Skin epidermis (tissue), 12 donors: ENCODE measurements around the gene LMCD1.

Source experiments
- H3K27ac ChIP-seq, 21 experiments: fragments of 200-600 bp; sonication (generic) in 11 of 21; one replicate each; pipeline ENCODE4 v1.5.0; 2020; ENCODE audit warnings: mild to moderate bottlenecking in 3 of 21, inconsistent platforms in 2 of 21, moderate library complexity in 2 of 21
- H3K4me3 ChIP-seq, 7 experiments: fragments of 200-600 bp; sonication (generic) in 2 of 7; one replicate each; pipeline ENCODE4 v1.5.0; 2020; ENCODE audit warnings: inconsistent platforms in 2 of 7, mild to moderate bottlenecking in 2 of 7, moderate library complexity in 1 of 7

The LMCD1 gene

DNA sequence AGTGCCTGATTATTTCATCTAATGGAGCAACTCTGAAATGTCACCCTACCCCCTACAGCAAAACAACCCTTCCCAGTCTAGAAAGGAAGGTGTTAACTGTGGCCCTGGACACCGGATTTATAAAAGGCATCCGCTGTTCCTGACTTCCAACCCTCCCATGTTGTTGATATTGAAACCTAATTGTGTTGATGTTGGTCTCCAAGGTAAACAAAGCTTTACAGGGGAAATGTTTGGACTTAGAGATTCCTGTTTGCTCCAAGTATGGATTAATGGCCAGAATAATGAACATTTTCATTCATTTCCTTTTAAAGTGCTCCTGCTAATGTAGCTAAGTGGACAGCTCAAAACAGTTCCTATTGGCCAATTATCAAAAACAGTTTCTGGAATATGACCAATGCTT is 19.4 kb upstream of the LMCD1 start:
- Histone ChIP-seq H3K27ac (peak overlapping the region in 12 of 21 experiments; percentile 1 to 87 (median 67)), H3K4me3 (no peak overlapping the region)

DNA sequence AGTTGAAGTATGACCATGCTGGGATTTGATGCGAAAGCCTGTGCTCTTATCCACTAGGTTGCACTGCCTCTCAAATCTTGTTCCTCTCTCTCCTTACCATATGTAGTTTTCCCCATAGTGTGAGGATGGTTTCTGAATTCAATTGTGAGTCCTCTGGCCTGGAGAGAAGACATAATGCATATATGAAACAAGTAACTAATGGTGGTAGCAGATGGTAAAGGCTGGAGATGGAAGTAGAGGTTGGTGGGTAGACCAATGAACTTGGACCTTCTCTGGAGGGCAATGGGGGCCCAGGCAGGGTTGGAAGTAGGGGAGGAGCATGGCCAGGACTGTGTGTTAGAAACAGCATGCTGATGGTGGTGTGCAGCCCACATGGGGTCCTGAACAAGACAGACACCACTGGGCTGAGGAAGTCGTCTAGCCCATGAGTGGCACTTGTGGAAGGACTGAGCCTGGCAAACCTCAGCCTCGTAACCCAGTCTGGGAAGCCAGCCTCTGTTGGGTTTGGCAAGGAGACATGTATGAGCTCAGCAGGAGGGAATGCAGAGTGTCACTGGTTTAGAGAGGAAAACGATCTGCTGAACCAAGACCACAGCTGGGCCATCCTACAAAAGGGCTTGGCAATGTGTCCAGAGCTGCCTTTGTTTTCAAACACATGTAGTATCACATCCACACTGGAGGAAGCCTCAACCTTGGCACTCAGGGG is 18.5 kb upstream of the LMCD1 start:
- no peak overlapping the region for H3K4me3 ChIP-seq
- peak overlapping the region in 14 of 21 experiments; percentile 1 to 87 (median 65) for H3K27ac ChIP-seq

DNA sequence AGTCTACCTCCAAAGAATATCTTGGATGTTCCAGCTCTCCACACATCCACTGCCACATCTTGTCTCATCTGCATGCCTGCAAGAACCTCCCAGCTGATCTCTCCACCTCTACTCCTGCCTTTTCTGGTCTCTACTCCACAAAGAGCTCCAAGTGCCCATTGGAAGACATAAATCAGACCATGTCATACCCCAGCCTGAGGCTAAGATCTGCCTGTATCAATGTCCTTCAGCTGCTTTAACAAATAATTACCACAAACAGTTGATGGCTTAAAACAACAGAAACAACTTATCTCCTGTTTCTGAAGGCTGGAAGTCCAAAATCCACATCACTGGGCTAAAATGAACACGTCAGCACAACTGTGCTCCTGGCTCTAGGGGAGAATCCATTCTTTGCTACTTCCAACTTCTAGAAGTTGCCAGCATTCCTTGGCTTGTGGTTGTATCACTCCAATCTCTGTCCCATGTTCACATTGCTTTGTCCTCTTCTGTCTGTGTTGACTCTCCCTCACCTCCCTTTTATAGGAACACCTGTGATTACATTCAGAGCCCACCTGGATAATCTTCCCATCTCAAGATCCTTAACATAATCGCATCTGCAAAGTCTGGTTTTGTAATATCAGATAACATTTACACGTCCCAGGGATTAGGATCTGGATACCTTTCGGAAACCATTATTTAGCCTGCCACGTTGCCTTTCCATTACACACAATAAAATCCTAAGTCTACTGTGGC is 17.0 kb upstream of the LMCD1 start:
- H3K27ac ChIP-seq, result peak overlapping the region in 4 of 21 experiments; percentile 45 to 87 (median 52)
- no peak overlapping the region for H3K4me3 ChIP-seq

DNA sequence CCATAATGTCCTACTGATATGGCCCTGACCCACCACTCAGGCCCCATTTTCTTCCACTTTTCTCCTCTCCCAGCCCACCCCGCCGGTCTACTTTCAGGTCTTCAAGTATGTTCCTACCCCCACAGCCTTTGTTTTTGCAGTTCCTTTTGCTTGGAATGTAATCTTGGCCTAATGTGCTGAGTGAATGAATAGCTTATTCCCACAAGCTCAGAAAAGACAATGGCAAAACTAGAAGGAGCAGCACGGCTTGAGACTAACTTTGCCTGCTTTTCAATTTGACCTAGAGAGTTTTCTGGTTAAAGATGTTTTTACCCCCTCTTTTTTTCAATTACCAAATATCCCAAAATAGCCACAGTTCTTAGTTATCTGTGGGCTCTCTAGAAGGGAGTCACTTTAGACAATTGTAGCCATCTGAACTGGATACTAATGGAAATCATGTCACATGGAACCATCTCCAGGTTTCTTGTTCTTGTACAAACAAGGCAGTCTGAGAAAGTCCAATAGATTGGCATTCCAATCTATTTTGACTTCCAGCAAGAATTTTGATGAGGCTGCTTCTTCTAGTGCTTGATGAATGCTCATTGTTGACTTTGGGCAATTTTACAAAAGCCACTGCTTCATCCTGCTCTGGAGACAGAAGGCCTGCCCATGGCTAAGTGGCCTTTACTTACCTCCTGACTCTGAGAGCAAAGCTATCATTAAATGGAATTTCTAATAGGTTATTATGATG is 16.3 kb upstream of the LMCD1 start:
- peak overlapping the region in 5 of 21 experiments; percentile 0 to 57 (median 44) for H3K27ac ChIP-seq

DNA sequence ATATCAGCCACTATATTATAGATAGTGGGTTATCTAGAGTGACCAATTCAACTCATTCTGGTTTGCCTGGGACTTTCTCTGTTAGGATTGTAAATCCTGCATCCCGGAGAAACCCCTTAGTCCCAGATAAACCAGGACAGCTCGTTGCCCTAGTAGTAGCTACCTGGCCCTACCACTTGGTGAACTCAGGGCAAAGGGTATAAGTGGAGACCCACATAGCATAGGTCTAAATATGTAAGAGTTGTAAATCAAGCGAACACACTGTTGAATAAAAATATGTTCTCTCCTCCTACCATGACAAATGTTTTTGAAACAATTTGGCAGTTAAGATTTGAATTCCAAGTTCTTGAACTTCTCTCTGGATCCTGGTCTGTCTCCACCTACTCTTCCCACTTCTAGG is 15.7 kb upstream of the LMCD1 start:
- no peak overlapping the region for H3K4me3 ChIP-seq
- H3K27ac ChIP-seq, result peak overlapping the region in 2 of 21 experiments; percentile 35 to 57

More for the DNA sequence above, 16.3 kb upstream of the LMCD1 start:
- no peak overlapping the region for H3K4me3 ChIP-seq

DNA sequence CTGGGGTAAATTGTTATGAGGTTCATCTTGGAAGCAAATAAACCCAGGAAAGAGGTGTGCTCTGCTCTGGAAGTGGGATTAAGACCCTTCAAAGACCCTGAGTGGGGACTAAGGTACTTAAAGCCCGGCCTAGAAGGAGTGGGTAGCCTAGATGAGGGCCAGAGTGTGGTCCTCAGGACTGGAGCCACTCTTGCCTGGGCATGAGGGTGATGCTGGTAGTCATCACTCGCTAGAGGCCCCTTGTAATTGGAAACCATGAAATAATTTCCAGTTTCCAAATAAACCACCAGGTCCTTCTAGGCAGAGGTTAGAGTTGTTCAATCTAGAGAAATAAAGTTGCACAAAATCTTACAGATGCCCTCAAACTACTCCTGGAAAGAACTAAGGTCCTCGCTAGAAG is 15.2 kb upstream of the LMCD1 start:
- no peak overlapping the region for H3K4me3 ChIP-seq
- H3K27ac ChIP-seq, result peak overlapping the region in 1 of 21 experiments; percentile 57

DNA sequence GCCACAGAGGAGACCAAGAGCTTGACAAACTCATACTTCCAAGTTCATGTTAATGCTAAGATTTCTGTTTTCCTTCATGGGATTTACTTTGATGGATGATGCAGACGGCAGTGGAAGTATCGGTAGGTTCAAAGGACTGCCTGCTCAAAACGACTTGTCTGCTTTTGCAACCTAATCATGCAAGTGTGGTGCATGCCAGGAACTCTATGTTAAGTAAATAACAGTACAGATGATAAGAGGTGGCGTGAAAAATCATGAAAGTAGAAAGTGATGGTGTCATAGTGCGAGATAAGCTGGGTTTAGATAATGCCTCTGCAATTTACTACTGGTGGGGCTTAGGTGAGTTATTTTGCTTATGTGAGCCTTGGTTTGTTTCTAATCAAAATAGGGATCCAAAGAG is 14.7 kb upstream of the LMCD1 start:
- Histone ChIP-seq H3K4me3 (no peak overlapping the region), H3K27ac (no peak overlapping the region)

DNA sequence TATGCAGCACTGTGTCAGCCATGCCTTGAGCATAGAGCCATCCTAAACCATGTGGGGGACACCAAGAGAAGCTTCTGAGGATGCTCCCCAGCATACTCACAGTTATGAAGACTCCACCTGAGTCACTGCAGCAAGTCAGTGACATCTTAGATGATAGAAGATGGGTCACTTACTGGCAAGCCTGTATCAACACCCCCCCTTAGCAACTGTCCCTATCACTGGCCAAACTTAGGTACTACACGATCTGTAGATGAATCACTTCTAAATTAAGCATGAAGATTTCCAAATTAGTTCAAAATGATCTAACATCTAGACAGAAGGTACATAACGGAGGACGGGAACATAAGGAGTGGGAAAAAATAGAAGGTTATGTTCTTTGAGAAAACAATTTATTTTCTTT is 13.2 kb upstream of the LMCD1 start:
- Histone ChIP-seq H3K4me3 (no peak overlapping the region), H3K27ac (no peak overlapping the region)

DNA sequence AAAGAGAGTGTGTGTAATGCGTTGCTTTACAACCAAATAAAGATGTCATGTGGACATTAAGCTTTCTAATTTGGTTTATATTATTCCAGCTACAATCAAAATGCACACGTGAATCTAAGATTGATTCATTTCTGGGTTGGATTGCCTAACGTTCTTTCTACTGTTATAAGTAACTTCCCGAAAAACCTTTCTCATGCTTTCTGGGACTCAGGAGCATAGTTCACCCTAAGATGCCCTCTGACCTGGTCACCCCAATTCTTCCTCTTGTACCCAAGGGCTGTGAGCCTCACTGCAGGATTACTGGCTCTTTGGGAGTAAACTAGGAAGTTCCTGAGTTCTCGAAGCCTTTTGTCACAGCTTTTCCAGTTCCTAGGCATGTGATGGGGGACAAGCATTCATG is 12.7 kb upstream of the LMCD1 start:
- Histone ChIP-seq H3K4me3 (no peak overlapping the region), H3K27ac (peak overlapping the region in 4 of 21 experiments; percentile 1 to 71 (median 49))

DNA sequence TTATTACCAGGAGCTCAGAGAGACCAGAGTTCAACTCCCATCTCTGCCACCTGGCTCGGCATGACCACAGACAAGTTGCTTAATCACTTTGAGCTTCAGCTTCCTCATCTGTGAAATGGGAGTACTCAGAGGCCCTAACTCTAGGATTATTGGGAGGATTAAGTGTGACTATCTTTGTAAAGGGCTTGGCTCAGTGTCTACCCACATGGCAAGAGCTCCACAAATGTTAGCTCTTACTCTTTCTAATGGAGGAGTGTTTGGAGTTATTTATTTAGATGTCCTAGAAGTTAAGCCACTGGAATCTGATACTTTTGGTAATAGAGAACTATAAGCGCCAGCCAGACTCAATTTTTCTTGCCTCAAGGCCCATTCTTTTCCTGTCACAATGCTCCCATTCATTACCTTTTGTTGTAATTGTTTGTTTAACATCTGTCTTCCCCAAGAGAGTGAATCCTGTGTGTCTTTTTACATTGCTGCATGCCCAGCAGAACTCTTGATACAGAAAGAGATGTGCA is 12.3 kb upstream of the LMCD1 start:
- peak overlapping the region in 6 of 21 experiments; percentile 1 to 71 (median 35) for H3K27ac ChIP-seq

DNA sequence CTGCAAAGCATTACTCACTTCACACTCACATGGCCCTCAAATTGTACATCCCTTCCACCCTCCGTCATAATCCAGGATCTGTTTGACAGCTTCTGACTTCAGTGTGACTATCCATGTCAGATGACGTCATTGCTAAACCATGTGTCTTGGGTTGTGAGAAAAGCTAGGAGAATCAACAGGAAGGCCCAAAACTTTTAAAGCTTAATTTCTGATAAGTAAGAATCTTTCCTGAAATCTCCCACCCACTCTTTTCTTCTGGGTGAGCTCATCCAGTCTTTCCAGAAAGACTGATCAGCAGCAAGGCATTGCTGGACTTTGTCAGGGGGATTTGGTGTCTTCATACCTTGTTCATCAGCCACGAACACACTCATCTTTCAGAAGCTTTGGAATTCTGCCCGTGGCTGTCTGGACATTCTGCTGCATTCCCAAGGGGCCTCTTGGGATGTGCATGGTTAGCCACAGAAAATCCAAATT is 11.5 kb upstream of the LMCD1 start:
- peak overlapping the region in 4 of 21 experiments; percentile 21 to 49 (median 37) for H3K27ac ChIP-seq
- H3K4me3 ChIP-seq, result no peak overlapping the region

More for the DNA sequence above, 12.3 kb upstream of the LMCD1 start:
- no peak overlapping the region for H3K4me3 ChIP-seq

DNA sequence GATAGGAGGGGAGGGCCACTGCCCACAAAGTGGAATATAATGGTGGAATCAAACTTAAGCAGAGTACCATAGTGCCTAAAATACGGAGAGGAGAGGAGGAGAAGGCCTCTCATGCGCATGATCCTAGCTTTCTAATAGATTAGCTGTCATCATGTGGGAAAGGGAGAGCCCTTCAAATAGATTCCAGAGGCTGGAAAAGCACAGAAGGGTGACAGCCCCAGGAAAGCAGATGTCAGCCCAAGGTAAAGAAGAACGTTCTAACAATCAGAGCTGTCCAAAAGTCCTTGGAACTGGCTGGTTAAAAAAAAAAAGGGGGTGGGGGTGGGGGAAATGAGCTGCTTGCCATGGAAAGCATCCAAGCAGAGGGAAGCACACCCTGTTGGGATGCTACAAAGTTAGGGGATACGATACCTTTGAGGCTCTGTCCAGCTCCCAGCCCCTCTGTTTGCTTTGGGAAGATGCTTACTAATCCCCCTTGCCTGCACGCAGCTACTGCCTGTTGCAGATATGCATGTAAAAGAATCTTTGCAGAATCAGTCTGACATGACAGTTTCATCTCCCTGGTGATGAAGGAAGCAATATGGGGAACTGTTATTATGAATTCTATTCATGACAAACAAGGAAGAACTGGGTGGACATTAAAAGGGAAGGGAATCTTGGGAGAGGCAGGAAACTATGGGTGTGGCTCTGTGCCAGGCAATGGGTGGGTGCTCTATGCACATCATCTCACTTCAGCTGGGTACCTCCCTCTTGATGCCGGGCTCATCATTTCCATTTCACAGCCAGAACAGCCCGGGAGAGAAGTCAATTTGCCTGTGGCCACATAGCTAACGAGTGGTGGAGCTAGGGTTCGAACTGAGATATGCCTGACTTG is 10.1 kb upstream of the LMCD1 start:
- Histone ChIP-seq H3K27ac (peak overlapping the region in 5 of 21 experiments; percentile 3 to 31 (median 25)), H3K4me3 (no peak overlapping the region)

DNA sequence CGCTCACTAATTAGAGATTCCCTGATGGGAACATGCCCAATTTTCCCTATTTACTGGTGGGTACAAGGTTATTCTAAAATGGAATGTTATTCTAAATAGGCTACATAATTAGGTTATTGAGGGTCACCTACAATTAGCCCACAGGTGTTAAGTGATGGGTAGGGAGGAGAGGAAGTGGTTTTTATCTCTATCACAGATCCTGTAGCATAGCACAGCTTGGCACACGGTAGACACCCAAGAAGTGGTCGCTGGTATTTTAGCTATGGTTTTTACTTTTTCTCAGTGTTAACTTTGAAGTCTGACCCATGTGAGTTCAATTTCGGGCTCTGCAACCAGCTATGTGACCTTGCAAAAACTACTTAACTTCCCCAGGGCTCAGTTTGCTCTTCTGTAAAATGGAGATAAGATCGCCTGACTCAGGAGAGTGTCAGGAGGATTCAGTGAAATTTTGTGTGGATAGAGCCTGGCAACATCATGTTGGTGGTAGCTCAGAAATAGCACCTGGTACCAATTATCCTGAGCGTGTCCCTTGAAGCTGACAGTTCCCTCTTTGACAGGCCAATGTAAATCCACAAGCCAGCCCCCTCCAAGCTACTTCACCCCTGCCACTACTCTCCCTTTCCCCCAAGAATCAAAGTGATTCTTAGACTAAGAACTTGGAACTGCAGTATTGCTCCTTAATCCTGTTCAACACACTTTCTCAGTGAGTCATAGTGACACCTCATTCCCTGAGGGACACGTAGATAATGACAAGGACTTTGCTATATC is 8.7 kb upstream of the LMCD1 start:
- Histone ChIP-seq H3K4me3 (no peak overlapping the region), H3K27ac (no peak overlapping the region)

DNA sequence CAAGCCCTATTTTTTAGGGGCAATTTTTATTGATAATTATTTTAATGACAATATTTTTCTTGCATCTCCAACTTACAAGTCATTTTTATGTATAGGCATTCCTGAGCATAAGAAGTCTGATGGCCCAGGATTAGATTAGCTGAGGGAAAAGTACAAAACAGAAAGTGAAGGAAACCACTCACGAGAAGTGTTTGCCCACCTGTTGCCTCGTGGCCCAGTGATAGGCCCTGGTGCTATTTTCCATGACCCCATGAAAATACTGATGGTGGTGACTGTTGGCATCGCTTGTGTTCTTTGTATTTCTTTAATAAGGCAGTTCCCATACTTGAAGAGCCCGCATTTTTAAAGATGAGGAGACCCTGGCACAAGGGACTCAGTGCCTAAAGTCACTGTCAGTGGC is 7.9 kb upstream of the LMCD1 start:
- no peak overlapping the region for H3K27ac ChIP-seq
- no peak overlapping the region for H3K4me3 ChIP-seq

DNA sequence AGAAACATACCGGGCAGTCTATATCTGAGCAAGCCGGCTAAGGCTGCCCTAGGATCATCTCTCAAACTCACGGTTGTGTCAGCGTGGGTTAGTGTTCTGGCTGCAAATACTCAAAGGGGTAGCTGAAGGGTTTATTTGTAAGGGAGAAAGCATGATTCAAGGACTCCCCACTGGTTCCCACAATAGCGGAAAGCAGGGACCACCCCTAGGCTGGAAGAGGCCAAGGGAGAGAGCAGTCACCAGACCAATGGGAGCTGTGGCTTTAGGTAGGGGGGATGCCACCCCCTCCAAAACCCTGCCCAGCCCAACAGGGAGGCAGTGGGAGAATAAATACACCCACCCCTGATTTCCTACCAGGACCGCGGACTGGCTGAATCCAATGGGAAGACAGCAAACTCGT is 7.3 kb upstream of the LMCD1 start:
- Histone ChIP-seq H3K27ac (no peak overlapping the region), H3K4me3 (no peak overlapping the region)

DNA sequence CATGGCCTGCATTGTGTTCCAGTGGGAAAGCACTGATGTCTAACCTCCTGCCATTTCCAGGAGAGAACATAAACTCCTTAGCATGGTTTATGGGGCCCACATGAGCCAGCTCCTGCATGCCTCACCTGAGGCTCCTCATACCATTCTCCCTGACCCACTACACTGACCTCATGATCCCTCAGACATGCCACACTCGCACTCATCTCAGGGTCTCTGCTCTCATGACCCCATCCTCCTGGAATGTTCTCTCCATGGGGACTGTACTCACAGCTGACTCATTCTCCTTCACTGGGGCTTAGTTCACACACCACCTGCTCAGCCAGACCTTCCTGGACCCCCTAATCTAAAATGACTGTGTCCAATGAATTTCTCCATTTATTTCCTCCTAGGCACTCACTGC is 4.0 kb upstream of the LMCD1 start:
- H3K4me3 ChIP-seq, result no peak overlapping the region
- no peak overlapping the region for H3K27ac ChIP-seq

DNA sequence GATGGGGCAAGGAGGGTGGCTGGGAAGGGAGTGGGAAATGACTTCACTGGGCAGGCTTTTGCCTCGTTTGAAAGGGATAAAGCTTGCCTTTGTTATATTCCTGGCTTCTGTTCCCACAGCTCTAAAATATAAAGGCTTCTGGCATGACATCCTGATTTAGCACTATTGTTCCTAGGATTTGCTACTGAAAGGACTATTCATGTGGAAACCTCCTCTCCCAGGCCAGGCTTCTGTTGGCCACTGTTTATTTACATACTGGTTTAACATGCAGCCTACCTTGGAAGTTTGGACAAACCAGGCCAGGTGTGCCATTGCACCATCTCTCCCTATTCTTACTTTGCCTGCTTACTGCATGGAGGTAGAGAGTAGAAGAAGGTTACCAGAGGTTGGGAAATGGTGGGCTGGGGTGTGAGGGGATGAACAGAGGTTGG is 2.4 kb upstream of the LMCD1 start:
- H3K27ac ChIP-seq, result peak overlapping the region in 8 of 21 experiments; percentile 14 to 84 (median 60)

DNA sequence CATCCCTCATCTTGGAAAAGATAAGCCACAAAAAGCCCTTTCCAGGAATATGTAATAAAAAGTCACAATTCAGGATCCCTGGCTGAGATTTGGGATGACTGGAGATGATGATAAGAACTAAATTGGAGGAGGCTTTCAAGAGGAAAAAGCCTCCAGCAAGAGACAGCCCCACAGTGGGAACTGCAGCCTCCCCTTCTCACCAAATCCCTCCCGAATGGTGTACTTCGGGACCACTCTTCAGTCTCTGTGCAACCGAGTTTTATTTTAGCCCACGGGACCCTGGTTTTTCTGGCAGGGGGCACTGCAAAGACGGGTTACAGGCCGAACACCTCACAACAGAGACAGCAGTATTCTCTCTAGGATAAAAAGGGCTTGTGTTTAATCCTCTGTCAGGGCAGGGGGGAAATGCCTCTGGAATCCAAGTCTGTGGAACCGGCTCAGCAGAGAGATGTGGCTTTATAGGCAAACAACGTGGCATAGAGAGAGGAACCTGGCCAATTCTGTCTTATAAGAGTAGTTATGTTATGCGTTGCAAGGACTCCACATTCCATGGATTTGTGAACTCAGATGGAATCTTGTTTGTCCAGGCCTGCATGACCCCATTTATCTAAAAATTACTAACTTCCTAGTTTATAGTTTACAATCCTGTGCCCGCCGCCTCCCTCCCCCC is 1.2 kb upstream of the LMCD1 start:
- Histone ChIP-seq H3K4me3 (peak overlapping the region in 1 of 7 experiments; percentile 47), H3K27ac (peak overlapping the region in 13 of 21 experiments; percentile 21 to 89 (median 73))

More for the DNA sequence above, 2.4 kb upstream of the LMCD1 start:
- no peak overlapping the region for H3K4me3 ChIP-seq
